Kasumi-1 (cell line): ENCODE results near the gene ENDOU.
A peak's percentile ranks its signal among the peaks of the same experiment; 100 is the strongest.

Experiments used
- DNase-seq, 2 experiments: peaks; one replicate each; lab custom pipeline; 2025; lab: John Stamatoyannopoulos, UW

The ENDOU gene

DNA sequence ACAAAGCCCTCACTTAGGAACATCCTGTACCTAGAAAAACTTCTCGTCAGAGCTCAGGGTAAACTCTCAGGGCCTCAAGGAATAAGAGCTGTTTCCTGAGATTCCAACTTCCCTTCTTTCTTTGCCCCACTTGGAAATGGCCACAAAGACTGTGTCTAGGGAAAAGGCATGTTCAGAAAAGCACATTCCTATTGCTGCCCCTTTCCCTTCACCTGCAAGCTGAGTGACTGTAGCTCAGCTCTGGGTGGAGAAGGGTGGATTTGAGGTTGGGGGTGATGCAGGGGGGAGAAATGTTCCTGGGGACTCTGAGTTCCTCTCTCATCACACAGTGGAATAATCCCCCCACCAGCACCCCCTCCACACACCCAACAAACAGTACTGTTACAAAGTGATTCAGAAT is 6.8 kb downstream of the ENDOU start:
- no peak for DNase-seq

DNA sequence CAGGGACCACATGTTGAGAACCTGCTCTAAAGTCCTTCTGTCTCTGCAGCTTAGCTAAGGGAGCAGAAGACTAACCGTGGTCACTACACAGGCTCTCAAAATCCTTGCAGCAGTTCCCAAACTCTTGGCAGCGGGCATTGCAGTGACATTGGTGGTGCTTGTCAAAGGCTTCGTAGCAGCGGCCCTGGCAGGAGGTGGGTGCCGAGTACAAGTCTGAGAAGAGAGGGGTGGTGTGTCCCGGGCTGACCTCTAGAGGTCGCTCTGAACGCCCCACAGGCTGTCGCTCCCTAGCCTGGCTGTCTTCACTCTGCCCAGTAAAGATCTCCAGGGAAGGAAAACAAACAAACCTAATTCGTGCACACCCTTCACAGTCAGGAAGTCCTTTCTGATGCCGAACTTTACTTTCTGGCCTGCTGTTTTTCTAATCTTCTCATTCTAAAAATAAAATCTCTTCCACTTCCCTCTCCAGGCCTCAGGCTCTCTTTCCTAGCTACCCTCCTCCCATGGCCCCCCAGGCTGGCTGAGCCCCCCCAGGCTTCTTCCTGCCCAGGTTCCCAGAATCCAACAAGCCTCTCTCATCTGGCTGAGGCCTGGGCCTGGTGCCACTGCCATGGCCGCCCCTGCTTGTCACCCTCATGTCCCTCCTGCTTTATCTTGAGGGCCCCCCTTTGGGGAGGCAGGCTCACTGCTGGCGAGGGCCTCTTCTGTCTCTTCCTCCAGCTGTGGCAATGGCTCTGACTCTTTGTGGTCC is 7.7 kb downstream of the ENDOU start:
- DNase-seq, result peak; percentile 75 to 87

DNA sequence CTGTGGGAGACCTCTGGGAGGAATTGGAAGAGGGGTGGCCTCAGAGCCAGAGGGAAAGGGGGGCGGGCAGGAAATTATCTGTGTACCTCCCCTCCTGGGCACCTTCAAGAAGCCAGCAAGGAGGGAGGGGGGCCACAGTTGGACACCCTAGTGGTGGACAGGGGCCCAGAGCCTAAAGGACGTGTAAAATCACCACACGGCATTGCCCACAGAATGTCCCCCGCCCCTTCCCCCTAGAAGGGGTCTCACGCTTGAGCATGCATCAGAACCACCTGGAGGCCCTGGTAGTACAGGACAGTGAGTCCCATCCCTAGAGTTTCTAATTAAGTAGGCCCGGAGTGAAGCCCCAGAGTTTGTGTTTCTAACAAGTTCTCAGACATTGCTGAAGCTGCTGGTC is 8.2 kb downstream of the ENDOU start:
- DNase-seq, result no peak

DNA sequence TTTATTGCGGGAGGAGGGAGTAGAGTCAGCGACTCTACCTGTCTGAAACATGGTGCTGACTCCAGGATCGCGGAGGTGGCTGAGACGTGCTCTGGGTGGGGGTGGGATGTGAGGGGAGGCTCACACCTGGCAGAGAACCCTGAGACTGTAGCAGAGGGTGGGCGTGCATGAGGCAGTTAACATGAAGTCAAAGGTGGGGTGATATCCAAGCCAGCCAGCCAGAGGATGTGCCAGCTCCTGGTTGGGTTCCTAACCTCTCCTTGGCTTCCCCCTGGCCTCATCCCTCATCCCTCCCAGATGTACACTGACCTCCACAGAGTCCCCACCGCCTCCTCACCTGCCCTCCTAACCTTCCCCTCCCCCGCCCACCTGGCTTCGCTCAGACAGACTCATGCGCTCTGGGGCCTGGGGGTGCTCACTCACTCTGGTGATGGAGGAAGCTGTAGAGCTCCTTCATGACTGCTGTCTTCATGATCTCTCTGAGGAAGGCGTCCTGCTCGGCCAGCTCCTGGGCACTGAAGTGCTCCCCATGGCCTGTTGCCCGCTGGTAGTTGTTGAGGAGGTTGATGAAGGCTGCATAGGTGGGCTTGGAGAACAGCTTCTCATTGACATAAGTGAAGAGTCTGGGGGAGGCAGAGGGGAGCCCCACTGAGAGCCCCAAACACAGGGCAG is 9.3 kb downstream of the ENDOU start:
- no peak for DNase-seq

DNA sequence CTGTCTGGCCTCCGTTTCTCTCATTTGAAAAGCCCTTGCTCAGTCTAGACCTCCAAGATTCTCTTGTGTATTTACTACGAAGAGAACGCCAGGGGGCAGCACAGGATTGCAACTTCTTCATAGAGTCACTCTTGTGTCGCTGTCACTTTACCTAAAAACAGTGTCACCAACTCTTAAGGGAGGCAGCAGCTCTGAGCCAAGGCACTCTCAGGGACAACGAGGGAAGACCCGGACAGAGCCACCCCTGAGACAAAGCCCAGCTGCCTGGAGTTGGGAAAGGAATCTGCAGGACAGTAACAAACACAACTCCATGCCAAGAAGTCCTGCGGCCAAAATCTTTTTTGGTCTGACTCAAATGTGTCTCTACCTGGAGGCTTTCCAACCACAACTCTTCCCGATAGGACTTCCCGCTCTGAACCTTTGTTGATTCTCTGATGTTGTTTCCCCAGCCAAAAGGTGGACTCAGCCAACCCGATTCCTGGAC is 9.9 kb downstream of the ENDOU start:
- DNase-seq, result peak; percentile 87 to 93

DNA sequence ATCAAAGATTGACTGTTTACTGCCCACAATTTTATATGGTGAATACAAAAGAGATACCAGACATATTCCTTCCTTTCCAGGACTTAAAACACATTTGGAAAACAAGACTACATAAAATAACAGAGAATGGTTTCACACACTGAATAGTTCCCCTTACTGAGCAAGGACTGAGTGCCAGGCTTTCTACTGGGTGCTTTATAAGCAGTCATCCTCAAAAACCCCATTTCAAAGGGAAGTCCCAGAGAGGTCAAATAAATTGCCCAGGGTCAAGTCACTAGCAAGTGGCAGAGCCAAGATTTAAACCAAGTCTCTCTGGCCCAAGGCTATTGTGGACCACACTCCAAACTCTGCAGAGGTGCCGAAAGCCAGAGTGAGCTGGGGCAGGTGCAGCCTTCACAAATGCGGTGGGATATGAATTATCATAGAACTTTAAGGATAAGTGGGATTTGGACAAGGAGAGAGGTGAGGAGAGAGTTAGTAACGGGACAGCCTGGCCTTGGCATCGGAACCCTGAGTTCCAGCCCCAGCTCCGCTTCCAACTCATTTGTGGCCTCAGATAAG is 10.4 kb downstream of the ENDOU start:
- DNase-seq, result no peak

DNA sequence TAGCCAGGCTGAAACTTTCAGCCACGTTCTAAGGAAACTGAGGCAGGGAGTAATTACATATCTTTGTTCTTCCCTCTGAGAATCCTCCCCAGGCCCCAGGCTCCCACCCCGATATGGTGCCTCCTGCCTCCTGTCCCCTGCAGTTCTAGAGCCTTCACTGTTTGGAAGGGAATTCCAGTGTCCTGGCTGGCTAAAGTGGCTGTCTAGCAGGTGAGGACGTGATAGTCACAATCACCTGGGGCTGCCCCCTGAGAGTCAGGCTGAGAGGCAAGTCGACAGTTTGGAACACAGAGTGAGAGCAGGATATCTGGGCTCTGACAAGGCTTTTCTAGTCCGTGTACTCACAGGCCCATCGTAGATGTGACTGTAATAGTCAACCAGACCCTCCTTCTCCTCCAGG is 13.1 kb downstream of the ENDOU start:
- no peak for DNase-seq

DNA sequence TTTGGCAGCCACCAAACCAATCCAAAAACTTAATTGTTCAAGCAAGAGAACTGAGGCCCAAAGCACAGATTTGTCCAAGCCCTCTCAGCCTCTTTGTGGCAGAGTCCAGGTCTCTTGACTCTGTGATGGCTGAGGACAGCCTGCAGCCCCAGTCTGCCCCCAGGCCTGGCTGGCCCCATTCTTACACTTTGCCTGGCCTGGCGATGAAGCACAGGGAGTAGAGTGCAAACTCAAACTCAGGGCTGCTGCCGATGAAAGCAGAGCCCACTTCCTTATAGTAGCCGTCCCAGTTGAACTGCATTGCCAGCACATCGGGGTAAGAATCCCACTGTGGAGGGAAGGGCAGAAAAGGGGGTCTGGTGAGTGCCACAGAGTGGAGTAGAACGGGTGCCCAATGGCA is 13.8 kb downstream of the ENDOU start:
- DNase-seq, result no peak

DNA sequence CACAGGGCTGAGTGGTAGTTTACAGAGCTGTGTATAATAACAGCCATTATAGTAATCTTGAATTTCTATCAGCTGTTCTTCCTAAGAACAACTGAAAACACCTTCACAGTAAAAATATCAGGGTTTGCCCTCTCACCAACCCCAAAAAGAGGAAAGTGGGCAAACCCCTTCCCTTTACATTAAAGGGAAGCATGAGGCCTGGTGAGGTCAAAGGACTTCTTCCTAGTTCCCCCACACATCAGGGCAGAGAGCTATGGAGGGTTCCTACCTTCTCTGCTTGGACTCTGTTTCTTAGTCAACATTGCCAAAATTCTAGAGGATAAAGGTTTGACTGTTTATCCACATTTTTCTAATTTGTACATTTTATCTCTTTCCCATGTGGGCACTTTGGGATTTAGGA is 15.0 kb downstream of the ENDOU start:
- no peak for DNase-seq

DNA sequence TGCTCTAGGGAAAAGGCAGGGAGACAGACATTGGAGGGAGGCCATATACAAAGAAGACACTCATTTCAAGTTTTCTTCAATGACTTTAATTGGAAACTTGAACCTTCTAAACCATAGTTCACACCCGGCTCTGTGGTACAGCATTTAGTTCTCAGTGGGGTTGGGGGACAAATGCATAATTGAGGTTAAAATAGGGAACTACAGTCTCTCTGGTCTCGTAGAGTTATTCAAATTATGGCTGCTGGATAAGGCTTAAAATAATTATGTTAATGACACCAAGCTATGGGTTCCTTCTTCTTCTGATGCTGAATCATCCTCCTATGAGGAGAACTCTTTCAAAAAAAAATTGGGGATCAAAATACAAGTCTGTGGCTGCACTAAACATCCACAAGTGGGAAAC is 15.6 kb downstream of the ENDOU start:
- peak; percentile 4 to 33 for DNase-seq

DNA sequence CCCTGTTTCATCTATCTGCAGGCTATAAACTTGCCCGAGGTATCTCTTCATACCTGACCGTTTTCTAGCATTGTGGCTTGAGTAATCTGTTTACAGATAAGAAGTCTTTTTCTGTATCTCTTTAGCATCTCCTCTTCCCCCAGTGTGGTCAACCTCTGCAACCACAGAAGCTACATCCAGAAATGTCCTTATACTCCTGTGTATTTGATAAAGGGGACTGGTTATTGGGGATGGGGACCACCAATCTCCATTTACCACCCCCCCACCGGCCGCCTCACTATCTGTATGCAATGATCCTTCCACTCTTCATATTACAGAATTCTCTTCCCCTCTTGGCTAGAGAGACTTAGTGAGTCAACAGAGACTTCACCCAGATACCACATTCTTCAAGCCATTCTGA is 16.1 kb downstream of the ENDOU start:
- DNase-seq, result no peak

DNA sequence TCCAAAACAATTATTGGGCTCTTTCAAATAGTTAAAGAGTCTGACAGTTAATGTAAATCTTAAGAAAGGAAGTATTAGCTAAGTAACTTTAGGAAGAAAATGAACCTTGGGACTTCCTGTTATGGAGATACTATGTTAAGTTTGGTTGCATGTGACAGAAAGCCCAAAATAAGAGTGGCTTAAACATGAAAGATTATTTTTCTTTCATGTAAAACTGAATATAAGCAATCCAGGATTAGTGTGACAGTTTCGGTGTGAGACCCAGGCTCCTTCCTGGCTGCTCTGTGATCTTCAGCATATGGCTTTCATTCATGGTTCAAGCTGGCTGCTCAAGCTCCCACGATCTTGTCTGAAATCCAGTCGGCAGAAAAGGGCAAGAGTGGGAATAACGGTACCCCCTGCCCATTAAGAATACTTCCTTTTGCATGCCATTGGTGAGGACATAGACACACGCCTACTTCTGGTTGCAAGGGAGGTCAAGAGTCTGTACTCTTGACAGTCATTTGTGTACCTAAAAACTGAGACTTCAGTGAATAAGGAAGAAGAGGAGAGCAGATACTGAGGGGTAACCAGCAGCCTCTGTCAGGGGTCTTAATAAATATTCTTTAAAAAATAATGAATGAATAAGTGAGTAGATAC is 17.3 kb downstream of the ENDOU start:
- peak; percentile 10 to 13 for DNase-seq

DNA sequence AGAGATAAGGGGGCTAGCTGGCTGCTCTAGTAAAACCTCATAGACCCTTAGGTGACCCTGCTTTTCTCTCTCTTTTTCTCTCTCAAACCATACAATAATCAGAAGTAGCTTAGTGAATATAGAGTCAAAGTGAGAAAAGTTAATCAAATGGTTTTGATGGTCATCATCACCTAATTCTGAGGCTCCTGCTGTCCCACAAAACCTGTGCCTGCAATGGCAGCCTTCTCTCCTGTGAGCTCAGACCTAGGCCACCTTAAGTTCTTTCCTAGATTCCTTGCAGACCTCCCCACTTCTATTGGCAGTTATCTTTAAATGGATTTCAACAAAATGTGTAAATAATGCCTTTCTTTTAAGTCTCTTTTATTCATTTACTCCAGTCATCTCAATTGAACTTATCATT is 17.9 kb downstream of the ENDOU start:
- peak in 1 of 2 experiments; percentile 3 for DNase-seq

DNA sequence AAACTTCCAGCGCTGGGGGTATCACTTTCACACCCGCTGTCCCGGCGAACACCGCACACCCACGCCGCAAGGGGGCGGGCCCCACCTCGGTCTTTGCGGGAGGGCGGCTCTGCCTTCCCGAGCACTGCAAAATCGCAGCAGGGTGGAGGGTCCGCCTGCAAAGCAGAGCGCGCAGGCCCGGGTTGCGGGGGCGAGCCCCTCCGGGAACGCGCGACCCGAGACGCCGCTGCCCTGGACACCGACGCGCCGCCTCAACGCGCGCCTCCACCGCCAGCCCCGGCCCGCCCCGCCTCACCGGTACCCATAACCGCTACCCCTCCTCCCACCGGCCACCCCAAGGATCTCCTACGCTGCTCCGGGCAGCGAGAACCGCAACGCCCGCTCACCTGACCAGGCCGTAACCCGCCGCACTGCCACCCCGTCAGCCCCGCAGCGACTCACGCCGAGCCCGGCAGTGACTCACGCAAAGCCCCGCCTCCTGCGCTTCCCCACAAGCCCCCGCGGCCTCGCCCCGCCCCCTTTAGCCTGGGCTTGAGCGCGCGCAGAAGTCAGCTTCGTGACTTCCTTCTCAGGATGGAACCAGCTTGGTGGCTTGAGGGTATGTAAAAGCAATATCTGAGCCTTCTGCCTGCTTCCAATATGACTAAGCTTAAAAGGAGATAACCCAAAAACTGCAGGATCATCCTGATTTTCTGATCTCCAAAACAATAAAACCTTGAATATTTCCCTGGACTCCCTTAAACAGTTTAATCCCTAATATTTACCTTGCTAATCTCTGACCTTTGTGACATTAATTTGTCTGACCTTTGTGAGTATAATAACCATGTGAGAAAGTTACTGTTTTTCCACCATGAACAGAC is 19.5 kb downstream of the ENDOU start, which contains the start of gene RPAP3:
TSS of gene RPAP3 (minus strand) at position 465 of the 860 bp plus-strand sequence. CDS start 3,190 bp downstream, outside the sequence.
- DNase-seq, result peak; percentile 90

DNA sequence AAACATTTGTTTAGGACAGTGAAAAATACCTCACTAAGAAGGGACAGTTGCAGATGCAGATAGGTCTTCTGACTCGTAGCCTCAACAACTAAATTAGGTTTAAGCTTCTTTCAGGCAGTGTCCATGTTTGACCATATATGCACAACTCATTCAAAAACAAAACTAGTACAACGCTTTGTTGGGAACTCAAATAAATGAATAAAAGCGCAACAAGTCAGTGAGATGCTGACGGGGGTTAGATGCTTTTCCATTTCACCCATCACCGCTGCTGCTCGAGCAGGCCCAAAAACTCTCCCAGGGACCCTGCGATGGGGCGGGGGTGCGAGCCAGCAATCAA is 20.1 kb downstream of the ENDOU start:
- peak in 1 of 2 experiments; percentile 40 for DNase-seq

DNA sequence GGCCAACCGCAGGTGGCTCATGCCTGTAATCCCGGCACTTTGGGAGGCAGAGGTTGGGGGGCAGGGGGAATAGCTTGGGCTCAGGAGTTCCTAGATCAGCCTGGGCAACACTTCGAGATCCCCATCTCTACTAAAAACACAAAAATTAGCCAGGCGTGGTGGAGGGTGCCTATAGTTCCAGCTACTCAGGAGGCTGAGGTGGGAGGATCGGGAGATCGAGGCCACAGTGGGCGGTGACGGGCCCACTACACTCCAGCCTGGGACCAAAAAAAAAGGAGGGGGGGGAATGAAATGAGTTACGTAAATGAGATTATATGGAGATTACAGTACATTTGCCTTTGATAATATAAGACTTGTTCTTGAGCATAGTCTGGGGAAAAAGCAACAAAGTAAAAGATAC is 20.6 kb downstream of the ENDOU start:
- no peak for DNase-seq

DNA sequence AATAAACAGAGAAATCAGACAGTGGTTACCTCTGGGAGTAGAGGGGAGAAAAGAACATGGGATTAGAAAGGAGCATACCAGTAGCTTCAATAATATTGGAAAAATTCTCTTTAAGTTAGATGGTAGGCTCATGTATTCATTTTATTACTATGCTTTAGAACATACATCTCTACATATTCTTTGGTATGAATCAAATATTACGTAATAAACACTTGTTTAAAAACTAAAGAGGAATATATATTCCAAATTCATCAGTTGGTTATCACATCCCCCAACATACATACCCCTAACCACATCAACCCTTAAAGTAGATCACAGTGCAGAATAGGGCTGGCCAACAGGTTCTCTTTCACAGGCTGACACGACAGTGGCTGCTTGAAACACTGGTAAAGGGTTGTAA is 25.0 kb downstream of the ENDOU start:
- no peak for DNase-seq

DNA sequence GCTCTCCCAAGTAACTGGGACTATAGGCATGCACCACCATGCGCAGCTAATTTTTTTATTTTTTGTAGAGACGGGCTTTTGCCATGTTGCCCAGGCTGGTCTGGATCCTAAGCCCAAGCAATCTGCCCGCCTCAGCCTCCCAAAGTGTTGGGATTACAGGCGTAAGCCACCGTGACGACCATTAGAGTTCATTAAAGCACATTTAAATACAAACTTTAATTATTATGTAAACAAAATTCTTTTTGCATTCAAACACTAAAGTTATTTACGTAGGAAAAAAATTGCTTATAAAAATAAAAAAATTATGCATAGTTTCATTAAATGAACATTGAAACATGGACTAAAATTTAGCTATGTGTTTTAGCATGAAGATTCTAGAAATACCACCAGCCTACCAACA is 26.7 kb downstream of the ENDOU start:
- DNase-seq, result no peak

DNA sequence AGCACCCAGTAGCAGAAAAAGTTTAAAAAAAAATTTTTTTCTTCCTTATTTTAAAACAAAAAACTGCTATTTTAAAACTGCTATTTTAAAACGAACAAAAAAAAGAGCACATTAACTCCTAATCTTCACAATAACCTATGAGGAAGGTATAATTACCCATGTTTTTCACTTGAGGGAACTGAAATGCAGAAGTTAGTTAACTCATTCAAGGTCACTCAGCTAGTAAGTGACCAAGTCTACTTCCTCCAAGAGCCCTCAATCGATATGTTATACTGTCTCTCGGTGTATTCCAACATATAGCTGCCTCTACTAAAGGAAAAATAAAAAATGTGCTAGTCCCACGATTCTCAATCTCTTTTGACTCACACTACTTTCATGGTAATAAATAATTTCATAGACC is 27.2 kb downstream of the ENDOU start:
- DNase-seq, result peak; percentile 33 to 35

DNA sequence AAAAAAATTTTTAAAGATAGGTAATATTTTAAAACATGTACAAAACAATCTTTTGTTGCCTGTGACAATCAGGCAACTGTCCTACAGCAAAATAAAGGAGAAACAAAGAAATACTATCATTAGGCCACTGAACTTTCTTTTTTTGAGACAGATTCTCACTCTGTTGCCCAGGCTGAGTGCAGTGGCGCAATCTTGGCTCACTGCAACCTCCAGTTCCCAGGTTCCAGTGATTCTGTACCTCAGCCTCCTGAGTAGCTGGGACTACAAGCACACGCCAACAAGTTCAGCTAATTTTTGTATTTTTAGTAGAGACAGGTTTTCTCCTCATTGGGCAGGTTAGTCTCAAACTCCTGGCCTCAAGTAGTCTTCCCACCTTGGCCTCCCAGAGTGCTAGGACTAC is 36.1 kb downstream of the ENDOU start:
- DNase-seq, result no peak

DNA sequence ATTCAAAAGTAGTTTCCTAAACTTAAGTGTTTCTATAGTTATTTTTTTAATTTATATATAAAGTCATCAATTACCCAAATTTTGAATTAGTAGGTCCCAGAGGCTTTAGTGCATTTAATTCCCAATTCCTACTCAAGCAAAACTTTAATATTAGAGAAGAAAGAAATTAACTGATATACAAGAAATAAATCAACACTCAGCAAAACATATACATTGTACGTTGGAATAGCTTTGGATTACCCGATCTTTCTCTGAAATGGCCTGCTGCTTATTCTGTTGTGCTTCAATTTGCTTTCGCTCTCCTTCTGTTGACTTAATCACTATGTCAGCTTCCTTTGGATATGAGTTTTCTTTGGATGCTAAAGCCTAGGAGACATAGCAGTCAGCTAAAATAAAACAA is 37.7 kb downstream of the ENDOU start:
- DNase-seq, result no peak
